ENCODE data around the gene KLK8. TPM values are rescaled to one million over a fixed set of nuclear protein-coding genes. Genes with fewer than 3 reads are reported as not detected.

Gene KLK8
- total RNA-seq, 1 donor from 2014 or later, result 3.1 TPM

DNA sequence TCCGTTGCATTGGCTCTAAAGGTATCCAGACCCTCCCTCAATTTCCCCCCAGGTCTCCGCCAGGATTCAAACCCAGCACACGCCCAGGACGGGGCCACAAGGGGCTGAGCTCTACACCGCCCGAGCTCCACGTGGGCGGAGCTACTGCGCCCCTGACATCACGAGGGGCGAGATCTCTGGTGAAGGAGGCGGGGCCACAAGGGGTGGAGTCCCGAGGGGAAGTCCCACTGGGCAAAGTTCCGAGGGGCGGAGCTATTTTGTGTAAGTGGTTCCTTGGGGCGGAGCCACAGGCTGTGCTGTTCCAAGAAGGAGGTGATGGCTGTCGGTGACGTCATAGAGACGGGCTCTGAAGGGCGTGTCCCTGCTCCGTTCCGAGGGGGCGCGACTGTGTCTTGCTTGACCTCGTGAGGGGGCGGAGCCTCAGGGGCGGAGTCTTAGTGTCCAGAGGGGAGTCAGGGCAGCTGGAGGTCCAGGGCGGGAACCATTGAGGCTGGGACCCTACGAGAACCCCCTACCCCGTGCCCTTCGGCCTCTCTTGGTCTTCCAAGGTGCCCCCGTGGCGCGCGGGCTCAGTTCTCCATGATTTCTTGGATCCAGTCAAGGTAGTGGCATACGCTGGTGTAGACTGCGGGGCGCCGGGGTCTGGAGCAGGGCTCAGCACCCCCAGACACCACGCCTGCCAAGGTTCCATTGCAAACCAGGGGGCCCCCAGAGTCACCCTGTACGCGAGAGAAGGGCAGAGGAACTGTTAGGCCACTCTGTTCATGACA lies 1.3 kb upstream of the KLK8 start:
- Histone ChIP-seq H3K4me3 (ENCODE audit: low read depth, low read length) (no peak overlapping the region), H3K27me3 (ENCODE audit: control insufficient read depth, insufficient read depth, low read length) (peaks cover 3% of the 10 kb centered on the region), H3K36me3 (ENCODE audit: control insufficient read depth, insufficient read depth, low read length) (no peaks in the 10 kb centered on the region)
- no peak for DNase-seq (ENCODE audit: low read depth)
- TF ChIP-seq, protein P1, sequence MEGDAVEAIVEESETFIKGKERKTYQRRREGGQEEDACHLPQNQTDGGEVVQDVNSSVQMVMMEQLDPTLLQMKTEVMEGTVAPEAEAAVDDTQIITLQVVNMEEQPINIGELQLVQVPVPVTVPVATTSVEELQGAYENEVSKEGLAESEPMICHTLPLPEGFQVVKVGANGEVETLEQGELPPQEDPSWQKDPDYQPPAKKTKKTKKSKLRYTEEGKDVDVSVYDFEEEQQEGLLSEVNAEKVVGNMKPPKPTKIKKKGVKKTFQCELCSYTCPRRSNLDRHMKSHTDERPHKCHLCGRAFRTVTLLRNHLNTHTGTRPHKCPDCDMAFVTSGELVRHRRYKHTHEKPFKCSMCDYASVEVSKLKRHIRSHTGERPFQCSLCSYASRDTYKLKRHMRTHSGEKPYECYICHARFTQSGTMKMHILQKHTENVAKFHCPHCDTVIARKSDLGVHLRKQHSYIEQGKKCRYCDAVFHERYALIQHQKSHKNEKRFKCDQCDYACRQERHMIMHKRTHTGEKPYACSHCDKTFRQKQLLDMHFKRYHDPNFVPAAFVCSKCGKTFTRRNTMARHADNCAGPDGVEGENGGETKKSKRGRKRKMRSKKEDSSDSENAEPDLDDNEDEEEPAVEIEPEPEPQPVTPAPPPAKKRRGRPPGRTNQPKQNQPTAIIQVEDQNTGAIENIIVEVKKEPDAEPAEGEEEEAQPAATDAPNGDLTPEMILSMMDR (IDR thresholded peaks at IDR 0.05; ENCODE audit: insufficient read depth, low read length, poor library complexity, severe bottlenecking), result no peak

DNA sequence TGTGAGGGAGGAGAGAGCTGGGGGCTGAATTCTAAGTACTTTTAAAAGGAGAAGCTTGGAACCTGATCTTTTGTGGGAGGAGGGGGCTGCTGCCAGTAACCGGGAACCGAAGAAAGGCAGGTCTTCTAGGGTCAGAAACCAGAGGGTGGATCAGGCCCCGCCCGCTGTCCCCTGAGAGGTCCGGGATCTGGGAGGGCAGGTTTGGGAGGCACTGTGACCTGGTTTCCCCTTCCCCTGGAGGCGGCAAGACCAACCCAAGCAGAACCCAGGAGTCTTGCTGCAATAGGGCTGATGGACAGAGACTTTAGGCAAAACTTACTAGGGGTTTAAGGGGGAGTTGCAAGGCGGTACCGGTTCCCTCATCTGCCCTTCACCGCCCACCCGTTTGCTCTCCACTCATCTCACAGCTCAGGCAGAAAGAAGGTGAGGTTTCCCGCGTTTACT lies 707 bp upstream of the KLK8 start:
- Histone ChIP-seq H3K27me3 (ENCODE audit: control insufficient read depth, insufficient read depth, low read length) (peaks cover 3% of the 10 kb centered on the region), H3K4me3 (ENCODE audit: low read depth, low read length) (no peak overlapping the region)
- TF ChIP-seq, protein P1 (IDR thresholded peaks at IDR 0.05; ENCODE audit: insufficient read depth, low read length, poor library complexity, severe bottlenecking), result no peak

DNA sequence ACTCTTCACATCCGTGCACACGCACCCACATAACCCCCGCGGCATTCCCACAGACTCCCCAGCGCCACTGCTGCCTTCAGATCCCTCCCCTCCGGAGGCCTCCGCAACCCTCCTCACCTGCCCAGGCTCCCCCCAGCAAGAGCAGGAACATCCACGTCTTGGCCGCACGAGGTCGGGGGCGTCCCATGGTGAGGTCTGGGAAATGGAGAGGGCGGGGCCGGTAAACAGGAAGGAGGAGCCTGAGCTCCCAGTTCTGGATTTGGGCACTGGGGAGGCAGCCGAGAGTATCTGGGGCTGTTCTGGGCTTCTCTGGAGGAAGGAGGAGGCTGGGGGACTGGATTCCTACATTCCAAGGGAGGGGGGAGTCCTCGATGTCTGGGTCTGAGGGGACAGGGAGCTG lies 423 bp downstream of the KLK8 start:
- H3K36me3 ChIP-seq (ENCODE audit: control insufficient read depth, insufficient read depth, low read length), result no peaks in the 10 kb centered on the region
- no peak for DNase-seq (ENCODE audit: low read depth)
- H3K27me3 ChIP-seq (ENCODE audit: control insufficient read depth, insufficient read depth, low read length), result peaks cover 3% of the 10 kb centered on the region
- TF ChIP-seq, protein P1 (IDR thresholded peaks at IDR 0.05; ENCODE audit: insufficient read depth, low read length, poor library complexity, severe bottlenecking), result no peak
- no peak overlapping the region for H3K4me3 ChIP-seq (ENCODE audit: low read depth, low read length)

More for the DNA sequence above, 707 bp upstream of the KLK8 start:
- no peak for DNase-seq (ENCODE audit: low read depth)
- no peaks in the 10 kb centered on the region for H3K36me3 ChIP-seq (ENCODE audit: control insufficient read depth, insufficient read depth, low read length)

DNA sequence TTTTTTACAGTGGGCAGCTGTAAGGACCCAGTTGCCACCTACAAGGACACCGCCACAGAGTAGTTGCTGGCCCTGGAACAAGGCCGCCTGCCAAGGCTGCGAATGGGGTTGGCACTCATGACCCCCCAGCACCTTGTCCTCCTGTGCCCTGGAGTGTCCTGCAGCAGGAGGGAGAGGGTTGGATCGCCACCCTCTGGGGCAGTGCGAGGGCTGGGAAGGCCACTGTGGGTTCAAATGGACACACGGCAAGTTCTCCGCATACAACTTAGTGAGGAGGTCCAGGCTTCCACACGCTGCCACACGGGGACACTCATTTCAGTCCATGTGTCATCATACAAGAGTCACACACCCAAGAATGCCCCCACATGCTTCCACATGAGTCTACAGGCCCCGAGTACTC lies 978 bp downstream of the KLK8 start:
- Histone ChIP-seq H3K27me3 (ENCODE audit: control insufficient read depth, insufficient read depth, low read length) (peaks cover 3% of the 10 kb centered on the region), H3K36me3 (ENCODE audit: control insufficient read depth, insufficient read depth, low read length) (no peaks in the 10 kb centered on the region), H3K4me3 (ENCODE audit: low read depth, low read length) (no peak overlapping the region)
- DNase-seq (ENCODE audit: low read depth), result no peak
- TF ChIP-seq, protein P1 (IDR thresholded peaks at IDR 0.05; ENCODE audit: insufficient read depth, low read length, poor library complexity, severe bottlenecking), result no peak

DNA sequence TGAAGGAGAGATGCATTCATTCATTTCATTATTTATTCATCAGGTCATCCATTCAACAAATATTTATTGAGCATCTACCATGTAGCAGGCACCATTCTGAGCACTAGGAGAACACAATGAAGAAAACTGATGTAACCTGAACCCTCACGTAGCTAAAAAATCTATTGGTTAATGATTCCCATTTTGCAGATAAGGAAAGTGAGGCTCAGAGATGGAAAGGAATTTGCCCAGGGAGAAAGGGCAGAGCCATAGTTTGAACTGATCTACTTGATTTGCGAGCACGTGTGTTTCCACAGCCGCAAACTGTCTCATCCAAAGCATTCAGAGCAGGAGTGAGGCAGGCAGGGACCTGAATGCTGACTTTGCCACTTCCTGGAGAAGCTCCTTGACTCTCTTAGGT lies 2.7 kb downstream of the KLK8 start:
- TF ChIP-seq, protein P1 (IDR thresholded peaks at IDR 0.05; ENCODE audit: insufficient read depth, low read length, poor library complexity, severe bottlenecking), result no peak

DNA sequence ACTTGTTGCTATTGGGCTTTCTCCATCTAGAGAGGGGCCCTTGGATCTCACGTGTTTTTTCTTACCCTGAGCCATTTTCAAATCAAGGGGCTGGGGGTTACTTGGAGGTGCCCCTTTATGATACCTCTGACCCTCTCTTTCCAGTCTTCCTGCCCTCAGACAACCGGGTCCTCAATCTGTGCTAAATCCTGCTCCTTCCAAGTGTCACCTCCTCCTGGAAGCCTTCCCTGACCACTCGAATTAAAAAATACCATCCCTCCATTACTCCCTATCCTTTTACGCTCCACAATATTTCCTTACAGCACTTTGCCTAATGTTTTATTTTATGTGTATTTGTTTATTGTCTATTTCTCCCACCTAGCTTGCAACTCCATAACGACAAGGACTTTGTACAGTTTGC lies 3.3 kb downstream of the KLK8 start:
- Histone ChIP-seq H3K27me3 (ENCODE audit: control insufficient read depth, insufficient read depth, low read length) (peaks cover 3% of the 10 kb centered on the region), H3K36me3 (ENCODE audit: control insufficient read depth, insufficient read depth, low read length) (no peaks in the 10 kb centered on the region), H3K4me3 (ENCODE audit: low read depth, low read length) (no peak overlapping the region)
- DNase-seq (ENCODE audit: low read depth), result no peak
- TF ChIP-seq, protein P1 (IDR thresholded peaks at IDR 0.05; ENCODE audit: insufficient read depth, low read length, poor library complexity, severe bottlenecking), result no peak

More for the DNA sequence above, 2.7 kb downstream of the KLK8 start:
- no peak for DNase-seq (ENCODE audit: low read depth)
- H3K4me3 ChIP-seq (ENCODE audit: low read depth, low read length), result no peak overlapping the region
- no peaks in the 10 kb centered on the region for H3K36me3 ChIP-seq (ENCODE audit: control insufficient read depth, insufficient read depth, low read length)
- peaks cover 3% of the 10 kb centered on the region for H3K27me3 ChIP-seq (ENCODE audit: control insufficient read depth, insufficient read depth, low read length)
